COLO668 (cell line): ENCODE measurements around the gene KCNMA1.
"Not testable (repeated sequence)": the region's sequence is repeated elsewhere in the genome, so short reads cannot be mapped to it uniquely, and the experiment has no call there.

Source experiments
- DNase-seq: peaks from one replicate; lab custom pipeline; 2025; ENCODE audit not compliant: unreplicated experiment; lab: John Stamatoyannopoulos, UW

KCNMA1 gene

GRCh38 chr10:77664696-77665095 is 27.1 kb upstream of the KCNMA1 start:
- DNase-seq = no peak

DNA sequence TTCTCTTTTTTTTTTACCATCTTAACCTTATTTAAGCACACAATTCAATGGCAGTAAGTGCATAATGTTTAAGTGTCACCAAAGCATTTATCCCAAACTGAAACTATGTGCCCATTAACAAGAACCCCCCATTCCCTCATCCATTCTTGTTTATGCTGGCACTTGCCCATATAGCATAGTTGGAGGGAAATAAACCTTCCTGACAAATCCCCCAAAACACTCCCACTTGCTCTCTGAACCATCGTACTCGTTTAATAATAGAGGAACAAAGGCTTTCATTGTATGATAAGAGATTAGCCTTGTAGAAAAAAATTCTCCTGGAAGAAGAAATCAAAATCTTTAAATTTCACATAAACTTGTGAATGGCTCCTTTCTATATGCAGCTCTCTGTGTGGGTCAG is 26.4 kb upstream of the KCNMA1 start:
- no peak for DNase-seq

GRCh38 chr10:77661674-77662073 is 24.1 kb upstream of the KCNMA1 start:
- no peak for DNase-seq

GRCh38 chr10:77661100-77661499 is 23.5 kb upstream of the KCNMA1 start:
- DNase-seq = no peak

- DNase-seq = not testable (repeated sequence)
These were observed 21.6 kb upstream of the KCNMA1 start for GRCh38 chr10:77659046-77659670.

DNA sequence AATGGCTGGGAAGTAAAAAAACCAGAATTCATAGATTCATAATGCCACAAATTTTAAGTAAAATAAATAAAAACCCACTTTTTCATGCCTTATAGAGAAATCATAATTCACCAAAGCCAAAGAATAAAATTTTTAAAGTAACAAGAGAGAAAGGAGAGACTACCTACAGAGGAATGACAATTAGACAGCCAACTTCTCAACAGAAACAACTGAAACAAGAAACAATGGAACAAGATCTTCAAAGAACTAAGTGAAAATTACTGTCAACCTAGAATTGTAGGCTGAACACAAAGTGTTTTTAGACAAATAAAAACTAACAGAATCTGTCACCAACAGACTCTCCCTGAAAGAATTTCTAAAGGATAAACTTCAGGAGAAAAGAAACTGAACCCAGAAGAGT is 15.6 kb upstream of the KCNMA1 start:
- DNase-seq = no peak

GRCh38 chr10:77649333-77650331 is 12.0 kb upstream of the KCNMA1 start:
- DNase-seq = no peak

DNA sequence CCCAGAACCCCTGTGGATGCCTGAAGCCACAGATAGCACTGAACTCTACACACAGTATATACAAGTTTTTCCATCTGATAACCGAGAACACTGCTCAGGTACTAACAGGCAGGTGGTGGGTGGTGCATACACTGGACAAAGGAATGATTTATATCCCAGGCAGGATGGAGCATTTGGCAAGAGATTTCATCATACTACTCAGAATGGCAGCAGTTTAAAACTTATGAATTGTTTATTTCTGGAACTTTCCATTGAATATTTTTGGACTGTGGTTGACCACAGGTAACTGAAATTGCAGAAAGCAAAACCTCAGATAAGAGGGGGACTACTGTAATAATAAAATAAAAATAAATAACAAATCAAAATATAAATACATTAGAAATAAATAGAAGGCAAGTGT is 10.9 kb upstream of the KCNMA1 start:
- peak; percentile 15 for DNase-seq

DNA sequence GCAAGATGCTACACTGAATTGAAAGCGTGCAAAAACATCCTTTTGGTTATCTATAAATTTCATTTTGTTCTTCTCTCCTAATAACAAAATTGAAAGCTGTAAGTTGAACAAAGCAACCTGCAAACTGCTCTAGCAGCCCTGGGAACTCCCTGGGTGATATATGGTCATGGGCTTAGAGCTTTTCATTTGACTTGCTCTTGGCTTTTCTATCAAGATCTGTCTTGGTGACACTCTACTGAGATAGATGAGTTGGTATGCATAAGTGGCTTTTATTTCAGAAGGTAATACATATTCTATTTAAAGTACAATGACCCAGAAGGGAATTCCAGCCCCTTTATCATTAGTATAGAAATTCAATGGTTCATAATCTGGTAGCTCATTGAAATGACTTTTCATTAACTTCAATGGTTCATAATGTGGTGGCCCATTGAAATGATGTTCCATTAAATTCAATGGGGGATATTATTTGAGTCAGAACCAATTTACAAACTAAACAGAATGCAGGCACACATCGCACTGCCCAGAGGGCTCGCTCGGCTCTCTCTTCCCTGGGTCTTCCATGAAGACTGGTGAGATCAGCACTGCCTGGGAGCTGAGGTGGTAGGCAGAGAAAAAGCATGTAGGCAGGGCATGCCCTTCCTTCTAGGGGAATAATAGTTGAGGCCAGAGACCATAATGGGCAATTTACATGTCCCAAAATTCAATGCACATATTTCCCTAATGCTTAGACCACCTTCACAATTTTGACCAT is 10.1 kb upstream of the KCNMA1 start:
- no peak for DNase-seq

DNA sequence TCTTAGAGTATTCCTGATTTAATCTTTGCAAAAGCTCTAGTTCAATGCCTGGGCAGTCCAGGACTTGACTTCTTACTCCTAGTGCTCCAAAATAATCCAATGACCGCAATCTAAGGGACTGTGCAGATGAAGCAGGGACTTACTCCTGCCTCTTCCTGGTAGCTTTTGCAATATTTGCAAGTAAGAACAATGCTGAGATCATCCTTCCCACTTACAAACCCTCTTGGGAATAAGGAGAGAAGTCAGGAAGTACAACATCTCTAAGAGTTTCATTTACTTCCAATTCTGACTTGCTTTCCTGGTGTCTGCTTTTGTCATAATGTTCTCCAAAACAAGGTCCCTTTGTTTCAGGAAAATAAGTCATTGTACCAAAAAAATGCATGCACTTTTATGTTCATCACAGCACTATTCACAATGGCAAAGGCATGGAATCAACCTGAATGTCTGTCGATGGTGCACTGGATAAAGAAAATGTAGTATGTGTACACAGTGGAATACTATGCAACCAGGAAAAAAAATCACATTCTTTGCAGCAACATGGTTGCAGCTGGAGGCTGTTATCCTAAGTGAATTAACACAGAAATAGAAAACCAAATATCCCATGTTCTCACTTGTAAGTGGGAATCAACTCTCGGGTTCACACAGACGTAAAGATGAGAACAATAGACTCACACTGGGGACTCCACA is 7.1 kb upstream of the KCNMA1 start:
- DNase-seq = no peak

DNA sequence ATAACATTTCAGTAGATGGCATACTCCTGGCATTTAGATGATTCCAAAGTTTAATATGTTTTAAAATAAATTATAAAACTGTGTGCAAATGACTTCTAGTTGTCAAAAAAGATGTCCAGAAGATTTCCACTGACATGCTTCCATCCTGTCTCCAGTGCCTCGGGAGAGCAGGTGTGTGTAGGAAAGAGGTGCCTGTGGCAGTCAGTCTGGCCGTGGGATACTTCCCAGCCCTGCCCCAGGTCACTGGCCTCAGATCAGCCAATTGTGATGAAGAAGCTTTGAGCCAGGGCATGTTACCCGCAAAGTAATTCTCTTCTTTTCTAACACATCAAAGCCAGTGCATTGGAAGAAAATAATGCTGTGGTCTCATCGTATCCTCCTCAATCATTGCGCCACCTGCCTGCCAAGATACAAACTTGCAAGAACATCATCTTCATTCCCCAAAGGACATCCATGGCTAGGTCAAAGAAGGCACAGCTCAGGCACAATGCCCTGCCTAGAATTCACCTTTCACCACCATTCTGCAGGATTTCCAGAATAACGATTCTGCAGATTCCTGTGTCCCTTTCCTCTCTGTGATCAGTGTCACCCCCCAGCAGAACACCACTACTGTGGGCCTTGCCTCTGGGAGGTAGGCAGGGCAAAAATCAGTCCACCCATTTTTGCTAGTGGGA is 6.3 kb upstream of the KCNMA1 start:
- DNase-seq = peak; percentile 15

- DNase-seq = peak; percentile 70
These were observed 4.3 kb upstream of the KCNMA1 start for GRCh38 chr10:77641788-77642397.

DNA sequence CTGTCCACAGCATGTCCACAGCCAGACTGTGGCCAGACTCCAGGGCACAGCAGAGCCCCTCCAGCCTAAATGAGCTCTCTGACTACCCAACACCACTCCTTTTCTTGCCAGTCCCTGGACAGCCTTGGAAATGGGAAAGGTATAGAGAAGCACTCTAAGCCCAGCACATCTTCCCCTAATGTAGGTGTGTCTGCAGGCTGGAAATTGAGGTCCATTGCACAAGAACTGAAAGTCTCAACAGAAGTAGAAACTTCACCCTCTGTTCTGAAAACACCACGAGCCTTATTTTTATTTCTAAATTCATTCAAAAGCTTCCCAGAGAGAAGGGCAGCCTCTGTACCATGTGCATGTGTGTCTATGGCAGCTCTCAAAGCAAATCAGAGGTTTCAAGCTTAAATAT is 3.7 kb upstream of the KCNMA1 start:
- DNase-seq = no peak

GRCh38 chr10:77640167-77640566 is 2.6 kb upstream of the KCNMA1 start:
- no peak for DNase-seq

DNA sequence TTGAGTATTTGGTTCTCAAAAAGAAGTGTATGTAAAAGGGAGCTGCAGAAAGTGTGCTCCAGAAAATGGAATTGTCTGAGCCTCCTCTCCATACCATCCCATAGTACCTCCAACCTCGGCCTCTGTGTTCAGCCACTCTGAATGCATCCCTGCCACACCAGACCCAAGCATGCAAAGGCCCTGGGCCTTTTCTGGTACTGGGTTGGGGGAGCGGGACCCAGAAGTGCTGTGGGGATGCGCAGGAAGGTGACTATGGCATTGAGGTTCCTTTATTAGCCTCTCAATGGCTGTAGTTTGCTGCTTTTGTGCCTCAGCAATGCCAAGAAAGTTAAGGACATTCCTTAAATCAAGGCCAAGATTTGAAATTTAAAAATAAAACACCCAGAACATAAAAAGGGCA is 2.1 kb upstream of the KCNMA1 start:
- no peak for DNase-seq

DNA sequence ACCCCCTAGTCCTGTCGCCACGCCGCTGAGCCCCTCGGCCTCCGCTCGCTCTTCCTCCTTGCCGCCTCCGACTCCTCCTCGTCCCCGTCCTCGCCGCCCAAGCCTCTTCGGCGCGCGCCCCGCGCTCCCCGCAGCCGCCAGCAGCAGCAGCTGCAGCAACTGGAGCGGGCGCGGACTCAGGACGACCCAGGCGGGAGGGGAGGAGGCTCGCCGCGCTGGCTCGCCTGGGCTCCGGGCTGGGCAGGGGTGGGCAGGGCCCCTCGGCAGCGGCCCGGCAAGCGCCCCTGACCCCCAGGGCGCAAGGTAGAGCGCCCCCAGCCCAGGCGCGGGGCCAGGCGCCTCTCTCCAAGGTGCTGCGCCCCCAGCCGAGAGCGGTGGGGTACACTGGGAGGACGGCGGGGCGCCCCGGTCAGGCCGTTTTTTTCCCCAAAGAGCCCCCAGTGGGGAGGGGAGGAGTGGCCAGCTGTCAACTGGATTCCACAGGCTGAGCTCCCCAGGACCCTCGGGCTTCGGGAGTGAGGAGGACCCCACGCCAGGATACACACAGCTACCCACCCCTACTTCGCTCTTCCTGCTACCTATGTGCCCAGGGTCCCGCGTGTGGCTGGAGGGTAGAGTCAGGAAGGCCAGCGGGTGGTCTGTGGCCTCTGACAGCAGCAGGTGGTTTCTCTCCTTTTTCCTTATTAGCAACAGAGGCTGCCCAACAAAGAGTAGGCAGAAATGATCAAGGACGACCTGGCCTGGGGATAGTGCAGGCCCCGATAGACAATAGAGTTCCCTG is 903 bp upstream of the KCNMA1 start:
- peak; percentile 71 for DNase-seq

- DNase-seq = peak; percentile 58
These were observed 559 bp downstream of the KCNMA1 start for GRCh38 chr10:77636967-77637531.

GRCh38 chr10:77636282-77636966 is 1.2 kb downstream of the KCNMA1 start:
- peak; percentile 58 for DNase-seq
